SIG-M5 treated with dmso at 0.1 percent for 504 hours (cell line): Measurements from ENCODE around the gene STAT3.

Source experiments
- DNase-seq: peaks from one replicate; lab custom pipeline; 2025; ENCODE audit not compliant: unreplicated experiment; lab: John Stamatoyannopoulos, UW

Gene STAT3

GRCh38 chr17:42354956-42355843 lies 33.0 kb downstream of the STAT3 start:
- no peak for DNase-seq

GRCh38 chr17:42348104-42348503 lies 40.1 kb downstream of the STAT3 start:
- DNase-seq: no peak

- DNase-seq: no peak
Measured at GRCh38 chr17:42347606-42348005, 40.6 kb downstream of the STAT3 start.

GRCh38 chr17:42347198-42347597 lies 41.0 kb downstream of the STAT3 start:
- DNase-seq: no peak

- DNase-seq: no peak
Measured at GRCh38 chr17:42346481-42346880, 41.8 kb downstream of the STAT3 start.

- no peak for DNase-seq
Measured at GRCh38 chr17:42345396-42346073, 42.7 kb downstream of the STAT3 start.

GRCh38 chr17:42342242-42343008 lies 45.8 kb downstream of the STAT3 start:
- DNase-seq: peak; percentile 85

GRCh38 chr17:42341568-42341967 lies 46.7 kb downstream of the STAT3 start:
- no peak for DNase-seq

- no peak for DNase-seq
Measured at GRCh38 chr17:42340691-42341127, 47.5 kb downstream of the STAT3 start.

GRCh38 chr17:42339221-42339620 lies 49.0 kb downstream of the STAT3 start:
- no peak for DNase-seq

GRCh38 chr17:42338427-42338985 lies 49.7 kb downstream of the STAT3 start:
- no peak for DNase-seq

GRCh38 chr17:42337442-42337841 lies 50.8 kb downstream of the STAT3 start:
- peak; percentile 61 for DNase-seq

- DNase-seq: no peak
Measured at GRCh38 chr17:42334677-42335076, 53.6 kb downstream of the STAT3 start.

GRCh38 chr17:42333053-42333452 lies 55.2 kb downstream of the STAT3 start:
- DNase-seq: no peak

- no peak for DNase-seq
Measured at GRCh38 chr17:42329025-42329976, 58.9 kb downstream of the STAT3 start.

GRCh38 chr17:42325026-42325425 lies 63.2 kb downstream of the STAT3 start:
- no peak for DNase-seq

- DNase-seq: no peak
Measured at GRCh38 chr17:42323268-42323773, 64.9 kb downstream of the STAT3 start.

- peak; percentile 89 for DNase-seq
Measured at GRCh38 chr17:42322382-42323267, 65.6 kb downstream of the STAT3 start.

- DNase-seq: no peak
Measured at GRCh38 chr17:42321555-42321954, 66.7 kb downstream of the STAT3 start.
